SK-N-SH (cell line): Measurements from ENCODE around the gene ZNF608. TPM values are rescaled to one million over a fixed set of nuclear protein-coding genes. Genes with fewer than 3 reads are reported as not detected.
A peak's percentile ranks its signal among the peaks of the same experiment; 100 is the strongest.

ENCODE experiments used
- CTCF ChIA-PET: fragments of 300-600, 350-600 bp; formaldehyde crosslinking; extraction: SDS; loops from one replicate; lab custom pipeline; 2021; lab: Yijun Ruan, JAX
- POLR2A ChIA-PET: fragments of 350-600 bp; sonication (Branson Sonifier 250); formaldehyde crosslinking; extraction: SDS; loops from one replicate; lab custom pipeline; 2020; ENCODE audit warnings: antibody characterized with exemption, inconsistent platforms; lab: Yijun Ruan, JAX
- DNase-seq: peaks from one replicate; pipeline ENCODE4 v3.0.0; 2012
- H2AFZ ChIP-seq: fragments of 200-600 bp; sonication (generic); 2 replicates; pipeline ENCODE4 v1.8.1; 2016; ENCODE audit warnings: antibody characterized with exemption, mild to moderate bottlenecking, low read depth
- H3F3A ChIP-seq: fragments of 200-600 bp; sonication (generic); replicated peaks from 2 replicates; pipeline ENCODE3; 2016; ENCODE audit warnings: antibody characterized with exemption, mild to moderate bottlenecking; ENCODE audit not compliant: insufficient read depth
- H3K27ac ChIP-seq, 2 experiments: fragments of 200-500 bp in 1 of 2; fragments of 200-600 bp in 1 of 2; sonication (Bioruptor generic) in 1 of 2; sonication (generic), shearing (Covaris generic) in 1 of 2; 2 replicates each; pipeline versions ENCODE4 v1.5.1 to v1.6.1; 2014 to 2016; ENCODE audit warnings: low read depth in 2 of 2, inconsistent platforms in 1 of 2, low read length in 1 of 2, mild to moderate bottlenecking in 1 of 2, mixed read lengths in 1 of 2
- H3K27me3 ChIP-seq: fragments of 200-600 bp; sonication (generic), shearing (Covaris generic); 2 replicates; pipeline ENCODE4 v1.6.1; 2016; ENCODE audit warnings: mixed run types; ENCODE audit not compliant: insufficient read depth
- H3K36me3 ChIP-seq, 2 experiments: fragments of 200-500 bp in 1 of 2; fragments of 200-600 bp in 1 of 2; sonication (Bioruptor generic) in 1 of 2; sonication (generic) in 1 of 2; replicated peaks in 1 of 2; 2 replicates each; pipeline versions ENCODE3 to v1.5.1; 2014 to 2016; ENCODE audit warnings: low read length in 1 of 2, mild to moderate bottlenecking in 1 of 2; ENCODE audit not compliant: insufficient read depth in 2 of 2, control insufficient read depth in 1 of 2
- H3K4me1 ChIP-seq, 2 experiments: fragments of 200-500 bp in 1 of 2; fragments of 200-600 bp in 1 of 2; sonication (Bioruptor generic) in 1 of 2; sonication (generic), shearing (Covaris generic) in 1 of 2; 2 replicates each; pipeline versions ENCODE4 v1.5.1 to v1.6.1; 2014 to 2016; ENCODE audit warnings: low read depth in 1 of 2, low read length in 1 of 2, mixed run types in 1 of 2; ENCODE audit not compliant: insufficient read depth in 2 of 2, control insufficient read depth in 1 of 2
- H3K4me2 ChIP-seq: fragments of 200-600 bp; sonication (generic), shearing (Covaris generic); 2 replicates; pipeline ENCODE4 v1.6.1; 2017; ENCODE audit warnings: mixed run types
- H3K4me3 ChIP-seq, 2 experiments: fragments of 200-500 bp in 1 of 2; fragments of 200-600 bp in 1 of 2; sonication (Bioruptor generic) in 1 of 2; sonication (generic), shearing (Covaris generic) in 1 of 2; 2 replicates each; pipeline versions ENCODE4 v1.5.1 to v1.8.1; 2014 to 2016; ENCODE audit warnings: low read depth in 2 of 2, inconsistent platforms in 1 of 2, low read length in 1 of 2, mild to moderate bottlenecking in 1 of 2, mixed read lengths in 1 of 2, moderate library complexity in 1 of 2
- H3K79me2 ChIP-seq: fragments of 200-600 bp; sonication (generic); 2 replicates; pipeline ENCODE4 v1.8.1; 2017; ENCODE audit warnings: mild to moderate bottlenecking; ENCODE audit not compliant: insufficient read depth
- H3K9ac ChIP-seq: fragments of 200-600 bp; sonication (generic); 2 replicates; pipeline ENCODE4 v1.6.1; 2017; ENCODE audit warnings: mixed run types
- H3K9me2 ChIP-seq: fragments of 200-600 bp; sonication (generic); 2 replicates; pipeline ENCODE4 v1.6.1; 2017; ENCODE audit warnings: mixed run types
- H3K9me3 ChIP-seq: fragments of 200-600 bp; sonication (generic); 2 replicates; pipeline ENCODE4 v1.6.1; 2017; ENCODE audit warnings: mixed run types, mild to moderate bottlenecking, moderate library complexity
- H4K20me1 ChIP-seq: fragments of 200-600 bp; sonication (generic); 2 replicates; pipeline ENCODE4 v1.6.1; 2017; ENCODE audit warnings: mild to moderate bottlenecking, mixed run types; ENCODE audit not compliant: insufficient read depth
- CHD2 ChIP-seq: fragments of 150-350 bp; IDR thresholded peaks from 2 replicates; pipeline ENCODE4 v1.6.1; 2018; ENCODE audit warnings: low read length; ENCODE audit not compliant: partially characterized antibody
- EP300 ChIP-seq, 2 experiments: IDR thresholded peaks; 2 replicates each; pipeline versions ENCODE4 v1.4.0 to v1.6.1; 2012; ENCODE audit warnings: borderline replicate concordance in 1 of 2, low read depth in 1 of 2, low read length in 1 of 2
- EZH2phosphoT487 ChIP-seq: fragments of 200-600 bp; sonication (generic); IDR thresholded peaks from 2 replicates; pipeline ENCODE4 v1.6.1; 2017; ENCODE audit warnings: low read depth, mixed run types, mild to moderate bottlenecking, antibody characterized with exemption, moderate library complexity, borderline replicate concordance
- GABPA ChIP-seq: IDR thresholded peaks from 2 replicates; pipeline ENCODE4 v1.4.0; 2012; ENCODE audit warnings: low read depth, mild to moderate bottlenecking
- GATA2 ChIP-seq: sonication (generic); formaldehyde crosslinking; IDR thresholded peaks from 2 replicates; pipeline ENCODE4 v1.5.0; 2020; ENCODE audit warnings: mild to moderate bottlenecking, missing genetic modification reagents
- MAX ChIP-seq: IDR thresholded peaks from 2 replicates; pipeline ENCODE4 v1.4.0; 2012; ENCODE audit warnings: low read depth
- PBX3 ChIP-seq: IDR thresholded peaks from 2 replicates; pipeline ENCODE4; 2012
- POLR2AphosphoS5 ChIP-seq: IDR thresholded peaks from 2 replicates; pipeline ENCODE4 v1.6.1; 2012; ENCODE audit warnings: low read depth, low read length
- RAD21 ChIP-seq: IDR thresholded peaks from 2 replicates; pipeline ENCODE4 v1.6.1; 2012; ENCODE audit warnings: mild to moderate bottlenecking, low read length
- REST ChIP-seq: IDR thresholded peaks from 2 replicates; pipeline ENCODE4 v1.6.1; 2012; ENCODE audit warnings: mild to moderate bottlenecking, low read depth, low read length, moderate library complexity
- RFX5 ChIP-seq: IDR thresholded peaks from 2 replicates; pipeline ENCODE4 v1.6.1; 2012; ENCODE audit warnings: mild to moderate bottlenecking, improper control_type of control experiment, low read length
- SMC3 ChIP-seq: IDR thresholded peaks from 2 replicates; pipeline ENCODE4 v1.6.1; 2012; ENCODE audit warnings: low read depth, low read length, improper control_type of control experiment
- USF2 ChIP-seq: fragments of 150-350 bp; IDR thresholded peaks from 2 replicates; pipeline ENCODE4 v1.6.1; 2017; ENCODE audit warnings: antibody characterized with exemption, low read length, low read depth, borderline replicate concordance
- WGBS: methylation state at CpG from one replicate; pipeline ENCODE4 v1.1.6; 2017; ENCODE audit warnings: low lambda C conversion rate; 5-methylcytosine and 5-hydroxymethylcytosine counted together
- polyA plus RNA-seq, 3 experiments: library from polyadenylated mRNA; depleted of rRNA; stranded (reverse); fragments of >200 nt; gene quantifications; 2 replicates each; pipeline ENCODE4 v1.2.3, GENCODE V29; 2012

Gene ZNF608
- polyA plus RNA-seq, 1 of the 3 experiments (the other 2 are of a cell fraction), result 4.9 TPM

GRCh38 chr5:124737651-124738050 is 8.8 kb downstream of the ZNF608 start:
- H3K9ac ChIP-seq, result no peak overlapping the region
- H3K4me1 ChIP-seq, result peaks cover 16 to 50% of the 10 kb centered on the region in 2 experiments; a peak in 3 of 4 replicates
- peaks cover 0 to 9% of the 10 kb centered on the region in 2 experiments for H3K36me3 ChIP-seq
- H3K9me2 ChIP-seq, result no peaks in the 10 kb centered on the region
- 0 out of 2 replicates have a peak, but pooled peaks cover 5% of the 10 kb centered on the region for H3K9me3 ChIP-seq
- TF ChIP-seq SMC3 (no peak), CHD2 (no peak), USF2 (no peak), MAX (no peak), GATA2 (no peak), EZH2phosphoT487 (no peak), EP300 (IDR thresholded peaks at IDR 0.05; ENCODE audit: borderline replicate concordance in 1 of 2, low read depth in 1 of 2, low read length in 1 of 2) (no peak), RFX5 (no peak), POLR2AphosphoS5 (no peak), REST (no peak), GABPA (no peak), RAD21 (no peak), PBX3 (no peak)
- TF ChIP-seq, all 33 proteins: peak for 0
- CTCF ChIA-PET, result interaction anchor here (1.1 to 1.2 kb wide), 2 partner anchors 13 to 1070 kb away, joined by 3 read pairs; no protein-coding TSS in a partner anchor
- peak overlapping the region in 1 of 2 experiments; percentile 95; a peak in 2 of 4 replicates for H3K27ac ChIP-seq
- H3K27me3 ChIP-seq, result no peaks in the 10 kb centered on the region
- H4K20me1 ChIP-seq, result no peaks in the 10 kb centered on the region
- DNase-seq, result no peak
- POLR2A ChIA-PET, result interaction anchor here (3.2 kb wide), 1 partner anchor 11 kb away, joined by 21 read pairs; no protein-coding TSS in a partner anchor
- H3F3A ChIP-seq, result peaks cover 6% of the 10 kb centered on the region
- no peak overlapping the region for H2AFZ ChIP-seq
- no peak overlapping the region for H3K4me2 ChIP-seq
- no peak overlapping the region for H3K4me3 ChIP-seq
- 97% methylated on average over 1 of the region's 1 CpG for WGBS
- 0 out of 2 replicates have a peak, but pooled peaks cover 3% of the 10 kb centered on the region for H3K79me2 ChIP-seq
